GM19193 (cell line): Measurements from ENCODE around the gene CBFA2T3.

Source experiments
- POLR2A ChIP-seq: IDR thresholded peaks from 4 replicates; pipeline ENCODE4 v1.6.1; 2011; ENCODE audit not compliant: insufficient read depth, insufficient read length; ENCODE audit errors: extremely low read depth

The CBFA2T3 gene

GRCh38 chr16:88948781-88949490 lies 28.1 kb downstream of the CBFA2T3 start:
- no peak for TF ChIP-seq POLR2A

- no peak for TF ChIP-seq POLR2A
Observed at GRCh38 chr16:88945473-88945872, 31.5 kb downstream of the CBFA2T3 start.

- no peak for TF ChIP-seq POLR2A
Observed at GRCh38 chr16:88943741-88944140, 33.3 kb downstream of the CBFA2T3 start.

- TF ChIP-seq POLR2A, result no peak
Observed at GRCh38 chr16:88943131-88943664, 33.8 kb downstream of the CBFA2T3 start.

GRCh38 chr16:88941913-88942909 lies 34.8 kb downstream of the CBFA2T3 start:
- no peak for TF ChIP-seq POLR2A

- no peak for TF ChIP-seq POLR2A
Observed at GRCh38 chr16:88940862-88941817, 35.9 kb downstream of the CBFA2T3 start.

- no peak for TF ChIP-seq POLR2A
Observed at GRCh38 chr16:88939972-88940861, 36.8 kb downstream of the CBFA2T3 start.

- TF ChIP-seq POLR2A, result no peak
Observed at GRCh38 chr16:88939245-88939971, 37.6 kb downstream of the CBFA2T3 start.

- TF ChIP-seq POLR2A, result no peak
Observed at GRCh38 chr16:88938777-88939244, 38.2 kb downstream of the CBFA2T3 start.

GRCh38 chr16:88938119-88938776 lies 38.8 kb downstream of the CBFA2T3 start:
- no peak for TF ChIP-seq POLR2A

GRCh38 chr16:88937206-88937621 lies 39.8 kb downstream of the CBFA2T3 start:
- TF ChIP-seq POLR2A, result no peak

GRCh38 chr16:88936556-88937205 lies 40.3 kb downstream of the CBFA2T3 start:
- no peak for TF ChIP-seq POLR2A

GRCh38 chr16:88936008-88936555 lies 40.9 kb downstream of the CBFA2T3 start:
- TF ChIP-seq POLR2A, result no peak
